BLaER1 treated with 17β-estradiol and CSF1 and Interleukin-3, amounts not matched to agents 10 nM and 100 nM (cell line): Measurements from ENCODE around the gene EEFSEC.

Experiments used
- H3K27ac ChIP-seq, 11 experiments: shearing (Covaris generic); formaldehyde crosslinking; 2 replicates each; pipeline ENCODE4 v1.8.1; 2022
- H3K27me3 ChIP-seq, 11 experiments: shearing (Covaris generic); formaldehyde crosslinking; 2 replicates each; pipeline ENCODE4 v1.8.1; 2022
- H3K36me3 ChIP-seq, 11 experiments: shearing (Covaris generic); formaldehyde crosslinking; 2 replicates each; pipeline ENCODE4 v1.8.1; 2022
- H3K4me1 ChIP-seq, 10 experiments: shearing (Covaris generic); formaldehyde crosslinking; 2 replicates each; pipeline ENCODE4 v1.8.1; 2022
- H3K4me2 ChIP-seq, 11 experiments: shearing (Covaris generic); formaldehyde crosslinking; 2 replicates each; pipeline ENCODE4 v1.8.1; 2022
- H3K4me3 ChIP-seq, 10 experiments: shearing (Covaris generic); formaldehyde crosslinking; 2 replicates each; pipeline ENCODE4 v1.8.1; 2022
- H3K9ac ChIP-seq, 11 experiments: shearing (Covaris generic); formaldehyde crosslinking; 2 replicates each; pipeline ENCODE4 v1.8.1; 2022
- H3K9me3 ChIP-seq, 11 experiments: shearing (Covaris generic); formaldehyde crosslinking; replicated peaks in 1 of 11; 2 replicates each; pipeline ENCODE4 v1.8.1; 2022
- H4K20me1 ChIP-seq, 11 experiments: shearing (Covaris generic); formaldehyde crosslinking; 2 replicates each; pipeline ENCODE4 v1.8.1; 2022
- Cebpa-rat ChIP-seq, 11 experiments: shearing (Covaris generic); IDR thresholded peaks; 2 replicates each; pipeline ENCODE4 v1.8.1; 2022

The EEFSEC gene

GRCh38 chr3:128236657-128237056 lies 83.4 kb downstream of the EEFSEC start:
- no peak for TF ChIP-seq Cebpa-rat (IDR thresholded peaks at IDR 0.05)
- H4K20me1 ChIP-seq: peaks cover 0 to 56% (median 16%) of the 10 kb centered on the region in 11 experiments; a peak in 11 of 22 replicates
- H3K27me3 ChIP-seq: no peaks in the 10 kb centered on the region
- peaks cover 9 to 34% (median 15%) of the 10 kb centered on the region in 10 experiments; a peak in 16 of 20 replicates for H3K4me1 ChIP-seq
- H3K36me3 ChIP-seq: no peaks in the 10 kb centered on the region
- H3K4me2 ChIP-seq: peak overlapping the region in 6 of 11 experiments; percentile 13 to 34 (median 28); a peak in 6 of 22 replicates
- H3K4me3 ChIP-seq: no peak overlapping the region
- no peaks in the 10 kb centered on the region for H3K9me3 ChIP-seq
- H3K9ac ChIP-seq: no peak overlapping the region
- no peak overlapping the region for H3K27ac ChIP-seq

DNA sequence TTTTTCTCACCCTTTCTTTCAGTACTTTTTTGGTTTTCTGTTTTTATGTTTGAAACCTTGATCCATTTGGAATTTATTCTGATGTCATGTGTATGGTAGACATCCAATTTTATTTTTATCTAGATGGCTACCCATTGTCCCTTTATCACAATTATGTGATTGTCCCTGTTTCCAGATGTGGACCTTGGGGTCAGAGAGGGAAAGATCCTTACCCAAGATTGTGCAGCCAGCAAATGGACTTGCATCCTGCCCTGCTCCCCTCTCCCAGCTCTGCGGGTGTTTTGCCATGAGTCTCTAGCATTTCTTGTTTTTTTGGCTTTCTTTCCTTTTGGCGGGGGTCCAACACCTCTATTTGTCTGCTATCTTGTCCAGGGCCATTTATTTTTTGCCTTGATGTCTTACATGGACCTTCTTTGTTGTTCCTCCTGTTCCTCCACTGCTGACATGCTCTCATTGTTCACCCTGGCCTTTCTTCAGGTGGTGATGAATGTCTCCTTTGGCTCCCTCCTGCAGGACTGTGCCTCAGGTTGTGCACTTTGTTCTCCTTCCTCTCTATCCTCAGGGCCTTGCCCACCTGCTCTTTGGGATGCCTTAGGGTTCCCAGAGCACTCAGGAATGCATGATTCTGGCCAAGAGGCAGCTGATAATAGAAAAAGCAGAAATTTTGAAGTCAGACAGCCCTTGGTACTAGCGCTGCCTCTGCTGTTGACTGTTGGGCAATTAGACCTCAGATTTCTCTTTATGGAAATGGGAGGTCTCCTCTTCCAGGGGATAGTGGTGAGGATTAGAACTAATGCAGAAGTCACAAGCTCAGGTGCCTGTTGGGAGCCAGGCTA lies 84.3 kb downstream of the EEFSEC start:
- Histone ChIP-seq H4K20me1 (peaks cover 0 to 52% (median 15%) of the 10 kb centered on the region in 11 experiments; a peak in 11 of 22 replicates), H3K9me3 (no peaks in the 10 kb centered on the region), H3K4me2 (no peak overlapping the region), H3K27ac (no peak overlapping the region), H3K36me3 (no peaks in the 10 kb centered on the region), H3K4me1 (peaks cover 9 to 30% (median 15%) of the 10 kb centered on the region in 10 experiments; a peak in 16 of 20 replicates), H3K9ac (no peak overlapping the region), H3K27me3 (no peaks in the 10 kb centered on the region), H3K4me3 (no peak overlapping the region)
- no peak for TF ChIP-seq Cebpa-rat (IDR thresholded peaks at IDR 0.05)

- no peaks in the 10 kb centered on the region for H3K36me3 ChIP-seq
- H3K4me3 ChIP-seq: no peak overlapping the region
- no peak overlapping the region for H3K27ac ChIP-seq
- H3K9me3 ChIP-seq: no peaks in the 10 kb centered on the region
- H3K4me1 ChIP-seq: peaks cover 14 to 30% (median 20%) of the 10 kb centered on the region in 10 experiments; a peak in 17 of 20 replicates
- TF ChIP-seq Cebpa-rat (IDR thresholded peaks at IDR 0.05): no peak
- H3K27me3 ChIP-seq: no peaks in the 10 kb centered on the region
- H3K9ac ChIP-seq: no peak overlapping the region
- no peak overlapping the region for H3K4me2 ChIP-seq
- H4K20me1 ChIP-seq: peaks cover 0 to 46% (median 12%) of the 10 kb centered on the region in 11 experiments; a peak in 11 of 22 replicates
Measured at GRCh38 chr3:128238184-128238489, 84.9 kb downstream of the EEFSEC start.

DNA sequence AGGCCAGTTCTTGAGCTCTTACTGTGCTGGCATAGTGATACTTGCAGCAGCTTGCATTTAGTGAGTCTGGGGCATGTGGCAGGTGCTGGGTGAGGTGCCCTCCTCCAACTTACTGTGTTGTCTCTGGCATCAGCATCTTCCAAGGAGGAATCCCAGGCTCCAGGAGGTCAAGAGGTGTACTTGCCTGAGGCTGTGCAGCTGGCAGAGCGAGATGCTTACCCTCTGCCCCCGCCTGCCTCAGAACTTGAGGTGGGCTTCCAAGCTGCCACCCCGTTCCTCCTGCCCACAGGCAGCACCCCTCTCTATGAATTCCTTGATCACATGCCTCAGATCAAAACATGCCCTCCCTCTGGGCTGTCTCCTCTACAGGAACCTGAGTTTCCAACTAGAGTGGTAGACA lies 86.0 kb downstream of the EEFSEC start:
- Histone ChIP-seq H4K20me1 (peaks cover 0 to 40% (median 12%) of the 10 kb centered on the region in 11 experiments; a peak in 11 of 22 replicates), H3K9me3 (no peaks in the 10 kb centered on the region), H3K4me1 (peaks cover 14 to 42% (median 23%) of the 10 kb centered on the region in 10 experiments; a peak in 17 of 20 replicates), H3K27ac (no peak overlapping the region), H3K9ac (no peak overlapping the region), H3K27me3 (no peaks in the 10 kb centered on the region), H3K4me3 (no peak overlapping the region), H3K36me3 (no peaks in the 10 kb centered on the region; a peak in 1 of 22 replicates), H3K4me2 (no peak overlapping the region)
- TF ChIP-seq Cebpa-rat (IDR thresholded peaks at IDR 0.05): no peak

- Histone ChIP-seq H3K36me3 (no peaks in the 10 kb centered on the region; a peak in 1 of 22 replicates), H3K27ac (no peak overlapping the region), H3K4me1 (peaks cover 14 to 42% (median 23%) of the 10 kb centered on the region in 10 experiments; a peak in 17 of 20 replicates), H3K27me3 (no peaks in the 10 kb centered on the region), H4K20me1 (peaks cover 0 to 40% (median 12%) of the 10 kb centered on the region in 11 experiments; a peak in 12 of 22 replicates), H3K9me3 (no peaks in the 10 kb centered on the region), H3K4me3 (no peak overlapping the region), H3K4me2 (peak overlapping the region in 5 of 11 experiments; percentile 5 to 43 (median 27); a peak in 7 of 22 replicates), H3K9ac (no peak overlapping the region)
- TF ChIP-seq Cebpa-rat (IDR thresholded peaks at IDR 0.05): no peak
Measured at GRCh38 chr3:128240232-128240631, 87.0 kb downstream of the EEFSEC start.

GRCh38 chr3:128241741-128242140 lies 88.5 kb downstream of the EEFSEC start:
- peaks cover 0 to 39% (median 12%) of the 10 kb centered on the region in 11 experiments; a peak in 12 of 22 replicates for H4K20me1 ChIP-seq
- peaks cover 5 to 31% (median 14%) of the 10 kb centered on the region in 10 experiments; a peak in 17 of 20 replicates for H3K4me1 ChIP-seq
- no peaks in the 10 kb centered on the region for H3K27me3 ChIP-seq
- peaks cover 0 to 5% (median 2%) of the 10 kb centered on the region in 11 experiments; a peak in 10 of 22 replicates for H3K36me3 ChIP-seq
- no peaks in the 10 kb centered on the region for H3K9me3 ChIP-seq
- no peak for TF ChIP-seq Cebpa-rat (IDR thresholded peaks at IDR 0.05)
- H3K9ac ChIP-seq: no peak overlapping the region
- no peak overlapping the region for H3K4me2 ChIP-seq
- no peak overlapping the region for H3K27ac ChIP-seq
- H3K4me3 ChIP-seq: no peak overlapping the region

GRCh38 chr3:128242818-128243601 lies 89.7 kb downstream of the EEFSEC start:
- H3K27ac ChIP-seq: peak overlapping the region in 3 of 11 experiments; percentile 1 to 50 (median 7); a peak in 3 of 22 replicates
- H4K20me1 ChIP-seq: peaks cover 0 to 31% (median 5%) of the 10 kb centered on the region in 11 experiments; a peak in 10 of 22 replicates
- H3K4me3 ChIP-seq: no peak overlapping the region
- H3K9me3 ChIP-seq: no peaks in the 10 kb centered on the region
- no peak overlapping the region for H3K9ac ChIP-seq
- peak overlapping the region in 8 of 11 experiments; percentile 10 to 75 (median 48); a peak in 14 of 22 replicates for H3K4me2 ChIP-seq
- peaks cover 0 to 17% (median 13%) of the 10 kb centered on the region in 11 experiments; a peak in 19 of 22 replicates for H3K36me3 ChIP-seq
- H3K4me1 ChIP-seq: peaks cover 4 to 29% (median 13%) of the 10 kb centered on the region in 10 experiments; a peak in 15 of 20 replicates
- TF ChIP-seq Cebpa-rat (IDR thresholded peaks at IDR 0.05): no peak
- no peaks in the 10 kb centered on the region for H3K27me3 ChIP-seq

DNA sequence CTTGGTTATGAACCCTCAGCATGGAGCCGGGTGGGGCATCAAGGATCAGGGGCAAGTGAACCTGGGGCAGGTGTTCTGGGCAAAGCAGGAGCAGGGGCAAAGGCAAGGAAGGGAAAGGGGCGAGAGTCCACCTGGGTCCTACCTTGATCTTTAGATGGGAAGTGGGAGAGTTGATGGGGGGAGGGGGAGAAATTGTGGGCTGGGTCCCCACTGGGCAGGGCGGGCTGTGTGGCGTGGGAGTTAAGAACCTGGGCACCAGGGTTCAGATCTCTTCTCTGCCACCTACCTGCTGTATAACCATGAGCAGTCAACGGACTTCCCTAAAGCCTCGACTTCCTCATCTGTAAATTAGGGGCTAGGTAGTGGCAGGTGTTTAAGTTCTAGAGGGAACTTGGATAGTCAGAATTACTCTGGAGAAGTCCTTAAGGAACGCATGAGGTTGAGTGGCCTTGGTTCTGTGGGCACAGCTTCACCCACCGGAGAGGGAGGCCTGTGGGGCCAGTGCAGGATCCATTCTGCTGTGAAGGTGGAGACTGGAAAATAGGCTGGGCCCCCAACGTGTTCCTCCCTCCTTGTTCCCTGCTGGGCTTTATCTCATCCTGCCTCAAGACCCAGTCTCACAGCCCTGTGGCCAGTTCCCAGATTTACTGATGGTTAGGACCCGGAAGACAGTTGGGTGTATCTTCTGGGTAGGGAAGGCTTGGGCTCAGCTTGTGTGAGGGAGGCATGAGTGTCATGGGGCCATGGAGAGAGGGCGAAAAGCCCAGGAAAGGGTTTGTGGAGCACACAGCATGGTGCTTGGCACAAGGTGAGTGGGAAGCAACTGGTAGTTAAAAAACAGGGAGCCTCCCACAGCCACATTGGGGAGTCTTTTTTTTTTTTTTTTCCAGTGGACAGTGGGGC lies 90.6 kb downstream of the EEFSEC start:
- Histone ChIP-seq H3K4me1 (peaks cover 4 to 29% (median 13%) of the 10 kb centered on the region in 10 experiments; a peak in 15 of 20 replicates), H3K9ac (no peak overlapping the region), H3K36me3 (peaks cover 0 to 24% (median 17%) of the 10 kb centered on the region in 11 experiments; a peak in 19 of 22 replicates), H3K4me2 (peak overlapping the region in 5 of 11 experiments; percentile 39 to 75 (median 64); a peak in 8 of 22 replicates), H4K20me1 (peaks cover 0 to 24% (median 5%) of the 10 kb centered on the region in 11 experiments; a peak in 9 of 22 replicates), H3K27ac (0 out of 22 replicates have a peak overlapping the region, but pooled peaks of 2 of the 11 experiments have one; percentile 6 to 7), H3K27me3 (no peaks in the 10 kb centered on the region), H3K4me3 (no peak overlapping the region), H3K9me3 (no peaks in the 10 kb centered on the region)
- TF ChIP-seq Cebpa-rat (IDR thresholded peaks at IDR 0.05): no peak
